ENCODE data around the gene NELFB.

The NELFB gene

GRCh38 chr9:137281345-137282116, 26.4 kb downstream of the NELFB start:
- DNase-seq (ENCODE audit: low read depth in 2 of 2): no peak

- no peak for DNase-seq (ENCODE audit: low read depth in 2 of 2)
Measured at GRCh38 chr9:137286975-137287383, 31.9 kb downstream of the NELFB start.

GRCh38 chr9:137293094-137293481, 38.0 kb downstream of the NELFB start:
- no peak for DNase-seq (ENCODE audit: low read depth in 2 of 2)

- DNase-seq (ENCODE audit: low read depth in 2 of 2): no peak
Measured at GRCh38 chr9:137293482-137294090, 38.5 kb downstream of the NELFB start.

- DNase-seq (ENCODE audit: low read depth in 2 of 2): no peak
Measured at GRCh38 chr9:137294091-137294680, 39.1 kb downstream of the NELFB start.

GRCh38 chr9:137294681-137295237, 39.6 kb downstream of the NELFB start:
- DNase-seq (ENCODE audit: low read depth in 2 of 2): no peak

- DNase-seq (ENCODE audit: low read depth in 2 of 2): no peak
Measured at GRCh38 chr9:137295238-137295811, 40.2 kb downstream of the NELFB start.

GRCh38 chr9:137295849-137296669, 40.9 kb downstream of the NELFB start:
- DNase-seq (ENCODE audit: low read depth in 2 of 2): no peak

- DNase-seq (ENCODE audit: low read depth in 2 of 2): no peak
Measured at GRCh38 chr9:137296670-137297664, 41.8 kb downstream of the NELFB start.

GRCh38 chr9:137297966-137298365, 42.8 kb downstream of the NELFB start:
- no peak for DNase-seq (ENCODE audit: low read depth in 2 of 2)

GRCh38 chr9:137298401-137299202, 43.5 kb downstream of the NELFB start:
- no peak for DNase-seq (ENCODE audit: low read depth in 2 of 2)

- no peak for DNase-seq (ENCODE audit: low read depth in 2 of 2)
Measured at GRCh38 chr9:137299203-137299565, 44.1 kb downstream of the NELFB start.

GRCh38 chr9:137299938-137300337, 44.8 kb downstream of the NELFB start:
- no peak for DNase-seq (ENCODE audit: low read depth in 2 of 2)

GRCh38 chr9:137300567-137301080, 45.5 kb downstream of the NELFB start:
- DNase-seq (ENCODE audit: low read depth in 2 of 2): no peak

- no peak for DNase-seq (ENCODE audit: low read depth in 2 of 2)
Measured at GRCh38 chr9:137301081-137301947, 46.2 kb downstream of the NELFB start.

- peak; percentile 38 to 45 for DNase-seq (ENCODE audit: low read depth in 2 of 2)
Measured at GRCh38 chr9:137302118-137302448, 47.0 kb downstream of the NELFB start, which contains the start of gene NRARP. Gene NRARP (minus strand): TSS chr9:137302271. CDS start chr9:137301928, 343 bp downstream.

GRCh38 chr9:137302449-137303150, 47.5 kb downstream of the NELFB start:
- DNase-seq (ENCODE audit: low read depth in 2 of 2): no peak
